DMS 273 (cell line): ENCODE results near the gene SEMA4D.

Experiments used
- DNase-seq: peaks from one replicate; lab custom pipeline; 2025; ENCODE audit not compliant: unreplicated experiment; lab: John Stamatoyannopoulos, UW

SEMA4D gene

GRCh38 chr9:89414670-89415324 is 83.1 kb downstream of the SEMA4D start:
- DNase-seq: no peak

- peak; percentile 55 for DNase-seq
These were observed 83.8 kb downstream of the SEMA4D start for GRCh38 chr9:89413963-89414638.

- DNase-seq: no peak
These were observed 85.0 kb downstream of the SEMA4D start for GRCh38 chr9:89412951-89413350.

- DNase-seq: no peak
These were observed 85.4 kb downstream of the SEMA4D start for GRCh38 chr9:89412541-89412940.

- no peak for DNase-seq
These were observed 86.2 kb downstream of the SEMA4D start for GRCh38 chr9:89411759-89412158.

- peak; percentile 14 for DNase-seq
These were observed 87.1 kb downstream of the SEMA4D start for GRCh38 chr9:89410641-89411350.

- DNase-seq: no peak
These were observed 87.9 kb downstream of the SEMA4D start for GRCh38 chr9:89410022-89410421.

GRCh38 chr9:89409466-89409865 is 88.4 kb downstream of the SEMA4D start:
- DNase-seq: no peak

GRCh38 chr9:89408628-89409101 is 89.2 kb downstream of the SEMA4D start:
- no peak for DNase-seq

- no peak for DNase-seq
These were observed 90.8 kb downstream of the SEMA4D start for GRCh38 chr9:89407070-89407469.

GRCh38 chr9:89405826-89406225 is 92.1 kb downstream of the SEMA4D start:
- no peak for DNase-seq

GRCh38 chr9:89404074-89404473 is 93.8 kb downstream of the SEMA4D start:
- DNase-seq: no peak

GRCh38 chr9:89402695-89403427 is 95.1 kb downstream of the SEMA4D start:
- no peak for DNase-seq

GRCh38 chr9:89400403-89401116 is 97.4 kb downstream of the SEMA4D start:
- no peak for DNase-seq

- DNase-seq: no peak
These were observed 99.3 kb downstream of the SEMA4D start for GRCh38 chr9:89398621-89399020.

GRCh38 chr9:89397471-89397870 is 100.4 kb downstream of the SEMA4D start:
- no peak for DNase-seq

- no peak for DNase-seq
These were observed 101.8 kb downstream of the SEMA4D start for GRCh38 chr9:89395931-89396710.

GRCh38 chr9:89394412-89394811 is 103.5 kb downstream of the SEMA4D start:
- DNase-seq: no peak

GRCh38 chr9:89391585-89391984 is 106.3 kb downstream of the SEMA4D start:
- no peak for DNase-seq

GRCh38 chr9:89390578-89391116 is 107.3 kb downstream of the SEMA4D start:
- no peak for DNase-seq
